IMR-90 (cell line): ENCODE data around the gene API5. TPM values are rescaled to one million over a fixed set of nuclear protein-coding genes. Genes with fewer than 3 reads are reported as not detected.

Source experiments
- ATAC-seq: fragments of 200-7000 bp; cut with Tn5 transposase; 2 replicates; pipeline ENCODE4 v1.9.1; 2020; ENCODE audit warnings: low read depth, mild to moderate bottlenecking, moderate library complexity
- BruUV-seq: library from RNA; stranded (reverse); fragments of 400-500 nt; replicated peaks from 2 replicates; lab custom pipeline; 2021; lab: Mats Ljungman, UMichigan
- CTCF ChIA-PET: fragments of 300-600 bp; formaldehyde crosslinking; extraction: SDS; loops from one replicate; lab custom pipeline; 2021; ENCODE audit warnings: antibody characterized with exemption; lab: Yijun Ruan, JAX
- POLR2A ChIA-PET: fragments of 300-600 bp; sonication (Branson Sonifier 250); formaldehyde crosslinking; loops from one replicate; lab custom pipeline; 2022; ENCODE audit warnings: antibody characterized with exemption; ENCODE audit not compliant: unreplicated experiment; lab: Charles Lee
- DNase-seq: peaks from one replicate; pipeline ENCODE4 v3.0.0; 2013
- H2AFZ ChIP-seq: replicated peaks from 2 replicates; pipeline ENCODE3; 2013; ENCODE audit warnings: low read length, mild to moderate bottlenecking; ENCODE audit not compliant: poor library complexity
- H2AK5ac ChIP-seq: 2 replicates; pipeline ENCODE4 v1.6.1; 2013; ENCODE audit warnings: low read depth, low read length, inconsistent platforms
- H2AK9ac ChIP-seq: replicated peaks from 2 replicates; pipeline ENCODE3; 2013; ENCODE audit warnings: mild to moderate bottlenecking, low read depth, low read length, moderate library complexity; ENCODE audit not compliant: poor library complexity
- H2BK120ac ChIP-seq: 2 replicates; pipeline ENCODE4 v1.6.1; 2013; ENCODE audit warnings: low read depth, low read length, inconsistent platforms
- H2BK15ac ChIP-seq: 3 replicates; pipeline ENCODE4 v1.6.1; 2013; ENCODE audit warnings: low read depth, low read length, inconsistent platforms
- H2BK20ac ChIP-seq: 2 replicates; pipeline ENCODE4 v1.6.1; 2013; ENCODE audit warnings: low read depth, mild to moderate bottlenecking, inconsistent platforms, low read length, moderate library complexity
- H2BK5ac ChIP-seq: 2 replicates; pipeline ENCODE4 v1.6.1; 2013; ENCODE audit warnings: mild to moderate bottlenecking, low read depth, low read length, inconsistent platforms; ENCODE audit not compliant: poor library complexity, severe bottlenecking
- H3K14ac ChIP-seq: replicated peaks from 2 replicates; pipeline ENCODE4 v1.6.1; 2013; ENCODE audit warnings: low read depth, low read length, inconsistent platforms
- H3K18ac ChIP-seq: 2 replicates; pipeline ENCODE4 v1.6.1; 2013; ENCODE audit warnings: low read depth, low read length, control low read depth
- H3K23ac ChIP-seq: 2 replicates; pipeline ENCODE4 v1.6.1; 2013; ENCODE audit warnings: low read depth, low read length, inconsistent platforms
- H3K27ac ChIP-seq: 2 replicates; pipeline ENCODE4 v1.5.1; 2013; ENCODE audit warnings: mild to moderate bottlenecking, control low read depth, low read length; ENCODE audit not compliant: insufficient read depth
- H3K27me3 ChIP-seq: 2 replicates; pipeline ENCODE4 v1.6.1; 2013; ENCODE audit warnings: low read length; ENCODE audit not compliant: control insufficient read depth, insufficient read depth
- H3K36me3 ChIP-seq: 2 replicates; pipeline ENCODE4 v1.6.1; 2013; ENCODE audit warnings: low read length, mixed read lengths; ENCODE audit not compliant: control insufficient read depth, insufficient read depth
- H3K4ac ChIP-seq: 2 replicates; pipeline ENCODE4 v1.6.1; 2013; ENCODE audit warnings: low read depth, low read length, inconsistent platforms
- H3K4me1 ChIP-seq: 2 replicates; pipeline ENCODE4 v1.6.1; 2013; ENCODE audit warnings: low read length, mixed read lengths; ENCODE audit not compliant: control insufficient read depth, insufficient read depth
- H3K4me2 ChIP-seq: 2 replicates; pipeline ENCODE4 v1.6.1; 2013; ENCODE audit warnings: low read depth, mild to moderate bottlenecking, control low read depth, low read length, moderate library complexity
- H3K4me3 ChIP-seq: 2 replicates; pipeline ENCODE4 v1.5.1; 2013; ENCODE audit warnings: low read depth, mild to moderate bottlenecking, control low read depth, low read length, moderate library complexity; ENCODE audit not compliant: insufficient read depth
- H3K56ac ChIP-seq: 2 replicates; pipeline ENCODE4 v1.6.1; 2013; ENCODE audit warnings: low read length, inconsistent platforms; ENCODE audit not compliant: insufficient read depth; ENCODE audit errors: extremely low read depth
- H3K79me1 ChIP-seq, 2 experiments: 2 replicates each; pipeline ENCODE4 v1.6.1; 2013; ENCODE audit warnings: low read length in 2 of 2, inconsistent platforms in 1 of 2, low read depth in 1 of 2
- H3K9ac ChIP-seq: 2 replicates; pipeline ENCODE4 v1.6.1; 2013; ENCODE audit warnings: low read depth, low read length, control low read depth
- H3K9me1 ChIP-seq: 2 replicates; pipeline ENCODE4 v1.6.1; 2013; ENCODE audit warnings: low read length, inconsistent platforms; ENCODE audit not compliant: insufficient read depth
- H3K9me3 ChIP-seq: 2 replicates; pipeline ENCODE4 v1.6.1; 2013; ENCODE audit warnings: low read length; ENCODE audit not compliant: control insufficient read depth, insufficient read depth
- H4K20me1 ChIP-seq: 2 replicates; pipeline ENCODE4 v1.6.1; 2013; ENCODE audit warnings: low read length, inconsistent platforms; ENCODE audit not compliant: insufficient read depth
- H4K5ac ChIP-seq: 2 replicates; pipeline ENCODE4 v1.6.1; 2013; ENCODE audit warnings: mild to moderate bottlenecking, low read depth, low read length, control low read depth
- H4K8ac ChIP-seq, 2 experiments: 2 replicates each; pipeline ENCODE4 v1.6.1; 2013; ENCODE audit warnings: low read depth in 2 of 2, low read length in 2 of 2, control low read depth in 1 of 2, inconsistent platforms in 1 of 2
- H4K91ac ChIP-seq: 2 replicates; pipeline ENCODE4 v1.6.1; 2013; ENCODE audit warnings: low read depth, low read length, inconsistent platforms; ENCODE audit not compliant: insufficient read depth
- BHLHE40 ChIP-seq: fragments of 150-350 bp; IDR thresholded peaks from 2 replicates; pipeline ENCODE4 v1.6.1; 2016; ENCODE audit warnings: mild to moderate bottlenecking, low read depth, low read length
- CEBPB ChIP-seq: IDR thresholded peaks from 2 replicates; pipeline ENCODE4 v1.6.1; 2012; ENCODE audit warnings: low read depth, low read length, improper control_type of control experiment
- CHD1 ChIP-seq: IDR thresholded peaks from 2 replicates; pipeline ENCODE4 v1.6.1; 2012; ENCODE audit warnings: low read depth, low read length, improper control_type of control experiment
- CTCF ChIP-seq: conservative IDR thresholded peaks from 2 replicates; pipeline ENCODE4 v1.5.1; 2012; ENCODE audit warnings: mild to moderate bottlenecking, low read depth, low read length, improper control_type of control experiment
- ELK1 ChIP-seq: fragments of 150-350 bp; IDR thresholded peaks from 2 replicates; pipeline ENCODE4 v1.6.1; 2016; ENCODE audit warnings: low read depth, mild to moderate bottlenecking, low read length, moderate library complexity, borderline replicate concordance
- MAFK ChIP-seq: IDR thresholded peaks from 2 replicates; pipeline ENCODE4 v1.6.1; 2012; ENCODE audit warnings: low read depth, low read length, improper control_type of control experiment
- MAZ ChIP-seq: IDR thresholded peaks from 2 replicates; pipeline ENCODE4 v1.6.1; 2012; ENCODE audit warnings: low read depth, mild to moderate bottlenecking, low read length, improper control_type of control experiment, moderate library complexity, borderline replicate concordance
- MXI1 ChIP-seq: IDR thresholded peaks from 2 replicates; pipeline ENCODE4 v1.6.1; 2012; ENCODE audit warnings: low read depth, mild to moderate bottlenecking, low read length, moderate library complexity, borderline replicate concordance
- POLR2A ChIP-seq: IDR thresholded peaks from 2 replicates; pipeline ENCODE4 v1.6.1; 2012; ENCODE audit warnings: mild to moderate bottlenecking, low read depth, low read length
- RAD21 ChIP-seq: IDR thresholded peaks from 2 replicates; pipeline ENCODE4 v1.6.1; 2012; ENCODE audit warnings: low read length, improper control_type of control experiment
- SMC3 ChIP-seq: fragments of 150-350 bp; IDR thresholded peaks from 2 replicates; pipeline ENCODE4 v1.6.1; 2016; ENCODE audit warnings: low read depth, mild to moderate bottlenecking, antibody characterized with exemption, low read length, moderate library complexity
- USF2 ChIP-seq: fragments of 150-350 bp; IDR thresholded peaks from 2 replicates; pipeline ENCODE4 v1.6.1; 2017; ENCODE audit warnings: mild to moderate bottlenecking, antibody characterized with exemption, low read length, low read depth
- WGBS, 2 experiments: methylation state at CpG; one replicate each; pipeline versions ENCODE4 v1.1.5 to v1.1.7; 2013; ENCODE audit warnings: missing lambda C conversion rate in 2 of 2; ENCODE audit not compliant: insufficient read length in 1 of 2; ENCODE audit errors: extremely low coverage in 2 of 2; 5-methylcytosine and 5-hydroxymethylcytosine counted together
- dilution Hi-C: fragments of 300-500 bp; cut with HindIII; formaldehyde crosslinking; loops from one replicate; pipeline ENCODE4 v1.14.3; 2018; ENCODE audit warnings: low sequenced_read_pairs; ENCODE audit not compliant: unreplicated experiment
- in situ Hi-C: fragments of 300-500 bp; cut with MboI; formaldehyde crosslinking; loops from 3 replicates; pipeline ENCODE4 v1.14.3; 2019; ENCODE audit warnings: low sequenced_read_pairs, inconsistent platforms, mixed read lengths
- intact Hi-C: fragments of 100-400 bp; cut with micrococcal nuclease; formaldehyde crosslinking; loops from 2 replicates; pipeline ENCODE4 v1.10.0; 2022
- polyA plus RNA-seq, 3 experiments: library from polyadenylated mRNA; depleted of rRNA; stranded (reverse); fragments of >200 nt; gene quantifications; 2 replicates each; pipeline ENCODE4 v1.2.3, GENCODE V29; 2012; ENCODE audit warnings: low replicate concordance in 1 of 3
- total RNA-seq: library from RNA; depleted of rRNA; stranded (reverse); fragments of >200 nt; gene quantifications from 2 replicates; pipeline ENCODE4 v1.2.3, GENCODE V29; 2012

API5 gene
- total and polyA plus RNA-seq, 2 of the 4 experiments (the other 2 are of a cell fraction), result 44.9 to 59.9 TPM

- Histone ChIP-seq H3K4me1 (no peaks in the 10 kb centered on the region), H4K20me1 (peaks cover 3% of the 10 kb centered on the region; the same call in 1 of the 2 replicates), H2AK5ac (no peak overlapping the region), H3K79me1 (peaks cover 6 to 9% of the 10 kb centered on the region in 2 experiments), H3K56ac (no peak overlapping the region), H3K4me3 (no peak overlapping the region), H3K9ac (no peak overlapping the region), H2AFZ (no peak overlapping the region), H2BK15ac (no peak overlapping the region), H2BK120ac (no peak overlapping the region), H4K8ac (no peak overlapping the region), H3K18ac (no peak overlapping the region), H3K27ac (no peak overlapping the region), H3K23ac (no peak overlapping the region), H3K9me1 (no peaks in the 10 kb centered on the region), H2BK20ac (no peak overlapping the region), H2BK5ac (no peak overlapping the region), H3K9me3 (no peaks in the 10 kb centered on the region), H2AK9ac (no peak overlapping the region), H3K27me3 (no peaks in the 10 kb centered on the region), H3K36me3 (peaks cover 44% of the 10 kb centered on the region), H3K4ac (no peak overlapping the region), H4K91ac (no peak overlapping the region), H4K5ac (peak overlapping the region; percentile 13; the same call in 1 of the 2 replicates), H3K14ac (no peak overlapping the region), H3K4me2 (no peak overlapping the region)
- TF ChIP-seq POLR2A (no peak), RAD21 (no peak), CEBPB (no peak), MAZ (no peak), USF2 (no peak), MAFK (no peak), CHD1 (no peak), SMC3 (no peak), ELK1 (no peak), BHLHE40 (no peak), MXI1 (no peak), CTCF (no peak)
- in situ Hi-C loops (no loop called here), dilution Hi-C loops (no loop called here), intact Hi-C loops (loop anchor here (5.0 kb wide), 1 partner anchor 89 kb away; no protein-coding TSS in a partner anchor)
- DNase-seq, result no peak
- ChIA-PET CTCF (no interaction called here), POLR2A (no interaction called here)
- no TSS peak for BruUV-seq
- ATAC-seq, result 0 out of 2 replicates have a peak, but pooled peaks have one; percentile 16
- no CpG with 5 or more reads among the region's 2 CpGs for WGBS, 2 experiments
Measured at GRCh38 chr11:43328482-43328881, 16.7 kb downstream of the API5 start.
